ENCODE measurements around the gene SPEN.
"Not testable (repeated sequence)": the region's sequence is repeated elsewhere in the genome, so short reads cannot be mapped to it uniquely, and the experiment has no call there.

The SPEN gene

DNA sequence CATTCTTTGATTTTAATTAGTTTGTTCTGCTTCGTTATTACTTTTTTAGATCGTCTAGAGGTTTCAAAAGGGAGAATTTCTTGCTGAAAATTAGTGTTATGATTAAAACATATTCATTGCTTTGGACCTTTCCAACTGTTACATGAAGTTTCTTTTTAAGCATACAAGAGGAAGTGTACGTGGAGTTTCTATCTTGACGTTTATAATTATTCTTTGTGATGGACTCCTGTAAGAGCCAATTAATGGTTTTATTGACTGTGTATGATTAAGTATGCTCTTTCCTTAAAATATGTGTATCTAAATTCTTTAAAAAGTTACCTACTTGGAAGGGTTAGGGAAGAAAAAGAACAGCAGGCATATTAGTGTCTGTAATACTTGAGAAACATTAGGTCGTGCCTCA, 37.8 kb downstream of the SPEN start:
- no peaks in the 10 kb centered on the region for H3K9me3 ChIP-seq (replicated peaks in 1 of 2; ENCODE audit: control insufficient read depth in 2 of 2, insufficient read depth in 1 of 2, low read depth in 1 of 2, low read length in 2 of 2)
- H2BK12ac ChIP-seq (ENCODE audit: low read length) = no peak overlapping the region
- no peak overlapping the region for H3K23ac ChIP-seq (ENCODE audit: low read depth, low read length, poor library complexity)
- H2BK15ac ChIP-seq (ENCODE audit: low read length) = no peak overlapping the region
- WGBS, 2 donors (ENCODE audit: extremely low coverage in 2 of 2, insufficient read length in 2 of 2, insufficient replicate concordance in 1 of 2) = no CpG with 5 or more reads among the region's 5 CpGs
- H2AK5ac ChIP-seq (ENCODE audit: low read depth, low read length) = no peak overlapping the region
- peaks cover 5% of the 10 kb centered on the region for H3K79me1 ChIP-seq (ENCODE audit: low read depth, low read length)
- no peak for DNase-seq (ENCODE audit: low spot score)
- H3K4me2 ChIP-seq (ENCODE audit: insufficient read depth, low read length, poor library complexity, severe bottlenecking) = no peak overlapping the region
- no peak overlapping the region for H4K91ac ChIP-seq (ENCODE audit: low read depth, low read length, poor library complexity)
- no peak overlapping the region for H2AFZ ChIP-seq (ENCODE audit: low read length)
- H3K4me1 ChIP-seq (ENCODE audit: control insufficient read depth in 2 of 2, insufficient read depth in 1 of 2, low read depth in 1 of 2, low read length in 2 of 2) = peaks cover 5 to 14% of the 10 kb centered on the region in 2 donors
- H2BK120ac ChIP-seq (ENCODE audit: low read depth, low read length) = no peak overlapping the region
- no peak overlapping the region for H2BK5ac ChIP-seq (ENCODE audit: low read length)
- H3K36me3 ChIP-seq (replicated peaks in 1 of 2; ENCODE audit: control insufficient read depth in 2 of 2, insufficient read depth in 2 of 2, low read length in 2 of 2) = peaks cover 0 to 57% of the 10 kb centered on the region in 2 donors
- H3K27ac ChIP-seq (replicated peaks; ENCODE audit: low read length) = no peak overlapping the region
- H3K27me3 ChIP-seq (ENCODE audit: control insufficient read depth in 3 of 3, insufficient read depth in 3 of 3, low read depth in 1 of 3, low read length in 3 of 3) = no peaks in the 10 kb centered on the region
- H3K18ac ChIP-seq (ENCODE audit: low read length) = no peak overlapping the region
- no peak overlapping the region for H3K4me3 ChIP-seq (ENCODE audit: low read length in 2 of 2)
- no peak overlapping the region for H4K8ac ChIP-seq (ENCODE audit: low read depth, low read length)
- no peak overlapping the region for H3K9ac ChIP-seq (ENCODE audit: low read depth, low read length, poor library complexity)
- no peak overlapping the region for H3K4ac ChIP-seq (ENCODE audit: low read length)
- no peak overlapping the region for H3K14ac ChIP-seq (ENCODE audit: low read length)

DNA sequence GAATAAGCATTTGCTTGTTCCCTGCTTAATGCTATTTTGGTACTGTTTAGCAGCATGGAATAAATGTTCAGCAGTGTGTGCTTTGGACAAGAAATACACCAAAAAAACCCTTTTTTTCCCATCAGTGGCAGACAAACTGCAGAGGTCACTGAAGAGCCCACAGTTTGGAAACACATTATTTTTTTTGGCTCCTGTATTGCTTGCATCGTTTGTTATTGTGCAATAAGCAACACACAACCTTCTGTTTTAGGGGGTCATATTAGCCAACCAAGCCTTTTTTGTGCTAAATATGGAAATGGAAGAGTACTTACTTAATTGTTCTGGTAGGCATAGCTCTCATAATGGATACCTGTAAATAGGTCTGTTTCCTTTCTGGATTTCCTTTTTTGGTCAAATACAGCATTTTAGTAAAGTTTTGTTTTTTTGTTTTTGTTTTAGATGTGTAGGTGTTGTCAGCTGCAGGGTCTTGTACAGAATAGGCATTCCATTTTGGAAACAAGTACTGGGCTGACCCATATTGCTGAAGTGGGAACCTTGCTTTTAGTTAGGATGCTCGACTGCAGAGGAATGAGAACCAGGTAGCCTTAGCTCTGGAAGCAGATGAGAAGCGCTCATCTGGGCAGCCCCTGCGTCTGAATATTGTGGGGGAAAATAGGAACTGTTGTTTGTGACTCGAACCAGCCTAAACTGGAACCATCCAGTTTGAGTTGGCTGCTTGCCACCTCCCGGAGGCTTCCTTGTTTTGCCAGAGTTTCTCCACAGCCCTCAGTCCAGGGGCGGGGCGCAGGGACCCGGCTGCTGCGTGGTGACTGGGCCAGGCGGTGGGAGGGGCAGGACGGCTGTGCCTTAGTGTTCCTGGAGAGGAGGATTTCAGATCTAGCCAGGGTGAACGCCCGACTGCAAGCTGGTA, 38.4 kb downstream of the SPEN start:
- Histone ChIP-seq H2BK120ac (ENCODE audit: low read depth, low read length) (no peak overlapping the region), H4K91ac (ENCODE audit: low read depth, low read length, poor library complexity) (no peak overlapping the region), H2BK15ac (ENCODE audit: low read length) (no peak overlapping the region), H3K27me3 (ENCODE audit: control insufficient read depth in 3 of 3, insufficient read depth in 3 of 3, low read depth in 1 of 3, low read length in 3 of 3) (no peaks in the 10 kb centered on the region), H3K4me1 (ENCODE audit: control insufficient read depth in 2 of 2, insufficient read depth in 1 of 2, low read depth in 1 of 2, low read length in 2 of 2) (peaks cover 5 to 14% of the 10 kb centered on the region in 2 donors), H2AFZ (ENCODE audit: low read length) (peak overlapping the region; percentile 13), H3K4me2 (ENCODE audit: insufficient read depth, low read length, poor library complexity, severe bottlenecking) (no peak overlapping the region), H3K14ac (ENCODE audit: low read length) (no peak overlapping the region), H2BK12ac (ENCODE audit: low read length) (no peak overlapping the region), H2BK5ac (ENCODE audit: low read length) (no peak overlapping the region), H3K9ac (ENCODE audit: low read depth, low read length, poor library complexity) (no peak overlapping the region), H3K4ac (ENCODE audit: low read length) (no peak overlapping the region), H4K8ac (ENCODE audit: low read depth, low read length) (no peak overlapping the region), H2AK5ac (ENCODE audit: low read depth, low read length) (no peak overlapping the region), H3K9me3 (replicated peaks in 1 of 2; ENCODE audit: control insufficient read depth in 2 of 2, insufficient read depth in 1 of 2, low read depth in 1 of 2, low read length in 2 of 2) (peaks cover 0 to 3% of the 10 kb centered on the region in 2 donors), H3K18ac (ENCODE audit: low read length) (peak overlapping the region; percentile 15), H3K23ac (ENCODE audit: low read depth, low read length, poor library complexity) (no peak overlapping the region), H3K27ac (replicated peaks; ENCODE audit: low read length) (peak overlapping the region; percentile 82), H3K36me3 (replicated peaks in 1 of 2; ENCODE audit: control insufficient read depth in 2 of 2, insufficient read depth in 2 of 2, low read length in 2 of 2) (peaks cover 0 to 57% of the 10 kb centered on the region in 2 donors), H3K79me1 (ENCODE audit: low read depth, low read length) (peaks cover 5% of the 10 kb centered on the region), H3K4me3 (ENCODE audit: low read length in 2 of 2) (peak overlapping the region in 1 of 2 donors; percentile 44)
- peak; percentile 73 for DNase-seq (ENCODE audit: low spot score)
- no CpG with 5 or more reads among the region's 14 CpGs for WGBS, 2 donors (ENCODE audit: extremely low coverage in 2 of 2, insufficient read length in 2 of 2, insufficient replicate concordance in 1 of 2)

DNA sequence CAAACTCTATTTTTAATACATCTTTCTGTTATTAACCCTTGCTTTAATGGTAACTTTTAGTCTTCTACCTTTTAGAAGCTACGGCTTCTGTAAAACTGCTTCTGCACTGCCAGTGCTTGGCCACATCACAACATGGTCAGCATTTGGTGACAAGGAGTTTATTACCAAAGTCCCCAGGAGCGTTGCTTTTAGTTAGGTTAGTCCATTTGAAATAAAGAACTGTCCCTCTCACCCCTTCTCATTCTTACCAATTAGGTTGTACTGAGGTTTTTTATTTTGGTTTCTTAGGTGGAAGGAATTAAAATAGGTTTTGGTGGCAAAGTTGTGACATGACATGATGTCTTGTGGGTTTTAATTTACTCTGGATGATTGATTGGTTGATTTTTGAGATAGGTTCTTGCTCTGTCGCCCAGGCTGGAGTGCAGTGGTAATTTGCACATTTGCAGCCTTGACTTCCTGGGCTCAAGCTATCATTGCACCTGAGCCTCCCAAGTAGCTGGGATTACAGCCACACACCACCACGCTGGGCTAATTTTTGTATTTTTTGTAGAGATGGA, 39.2 kb downstream of the SPEN start:
- no peaks in the 10 kb centered on the region for H3K27me3 ChIP-seq (ENCODE audit: control insufficient read depth in 3 of 3, insufficient read depth in 3 of 3, low read depth in 1 of 3, low read length in 3 of 3)
- H2BK5ac ChIP-seq (ENCODE audit: low read length) = no peak overlapping the region
- no peak overlapping the region for H2BK15ac ChIP-seq (ENCODE audit: low read length)
- no peak overlapping the region for H2AFZ ChIP-seq (ENCODE audit: low read length)
- no peak overlapping the region for H2BK12ac ChIP-seq (ENCODE audit: low read length)
- peaks cover 0 to 56% of the 10 kb centered on the region in 2 donors for H3K36me3 ChIP-seq (replicated peaks in 1 of 2; ENCODE audit: control insufficient read depth in 2 of 2, insufficient read depth in 2 of 2, low read length in 2 of 2)
- no peak overlapping the region for H3K4ac ChIP-seq (ENCODE audit: low read length)
- no peak overlapping the region for H3K4me2 ChIP-seq (ENCODE audit: insufficient read depth, low read length, poor library complexity, severe bottlenecking)
- no peak overlapping the region for H3K27ac ChIP-seq (replicated peaks; ENCODE audit: low read length)
- H3K9ac ChIP-seq (ENCODE audit: low read depth, low read length, poor library complexity) = no peak overlapping the region
- H2AK5ac ChIP-seq (ENCODE audit: low read depth, low read length) = no peak overlapping the region
- H3K14ac ChIP-seq (ENCODE audit: low read length) = no peak overlapping the region
- H4K91ac ChIP-seq (ENCODE audit: low read depth, low read length, poor library complexity) = no peak overlapping the region
- H2BK120ac ChIP-seq (ENCODE audit: low read depth, low read length) = no peak overlapping the region
- H3K23ac ChIP-seq (ENCODE audit: low read depth, low read length, poor library complexity) = no peak overlapping the region
- no peak overlapping the region for H3K18ac ChIP-seq (ENCODE audit: low read length)
- peaks cover 5% of the 10 kb centered on the region for H3K79me1 ChIP-seq (ENCODE audit: low read depth, low read length)
- DNase-seq (ENCODE audit: low spot score) = no peak
- peaks cover 0 to 3% of the 10 kb centered on the region in 2 donors for H3K9me3 ChIP-seq (replicated peaks in 1 of 2; ENCODE audit: control insufficient read depth in 2 of 2, insufficient read depth in 1 of 2, low read depth in 1 of 2, low read length in 2 of 2)
- H3K4me3 ChIP-seq (ENCODE audit: low read length in 2 of 2) = peak overlapping the region in 1 of 2 donors; percentile 44
- peaks cover 5 to 14% of the 10 kb centered on the region in 2 donors for H3K4me1 ChIP-seq (ENCODE audit: control insufficient read depth in 2 of 2, insufficient read depth in 1 of 2, low read depth in 1 of 2, low read length in 2 of 2)
- no peak overlapping the region for H4K8ac ChIP-seq (ENCODE audit: low read depth, low read length)
- WGBS, 2 donors (ENCODE audit: extremely low coverage in 2 of 2, insufficient read length in 2 of 2, insufficient replicate concordance in 1 of 2) = no CpG with 5 or more reads among the region's 4 CpGs

DNA sequence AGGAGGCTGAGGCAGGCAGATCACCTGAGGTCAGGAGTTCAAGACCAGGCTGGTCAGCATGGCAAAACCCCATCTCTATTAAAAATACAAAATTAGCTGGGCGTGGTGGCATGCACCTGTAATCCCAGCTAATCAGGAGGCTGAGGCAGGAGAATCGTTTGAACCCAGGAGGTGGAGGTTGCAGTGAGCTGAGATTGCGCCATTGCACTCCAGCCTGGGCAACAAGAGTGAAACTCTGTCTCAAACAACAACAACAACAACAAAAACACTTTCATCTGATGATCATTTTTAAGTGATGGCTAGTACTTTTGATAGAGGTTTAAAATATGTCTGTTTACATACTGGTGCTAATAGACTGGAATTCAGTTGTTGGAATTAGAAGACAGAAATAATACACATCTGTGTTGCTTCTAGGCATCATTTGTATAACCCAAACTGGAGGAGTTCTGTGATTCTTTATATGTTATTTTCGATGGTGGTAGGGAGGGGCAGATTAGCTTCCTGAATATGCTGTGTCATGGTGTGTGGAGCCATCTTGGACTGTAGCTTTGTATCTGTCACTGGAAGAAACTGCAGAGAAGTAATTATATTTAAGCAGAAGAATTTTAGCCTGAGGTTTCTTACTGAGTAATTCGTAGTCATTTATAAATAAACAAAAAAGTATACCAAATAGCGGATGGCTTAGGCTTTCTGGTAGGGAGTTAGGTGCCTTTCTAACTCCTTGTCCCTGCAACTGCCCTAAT, 45.5 kb downstream of the SPEN start:
- H3K4me2 ChIP-seq (ENCODE audit: insufficient read depth, low read length, poor library complexity, severe bottlenecking); H3K14ac ChIP-seq (ENCODE audit: low read length); H3K18ac ChIP-seq (ENCODE audit: low read length); H2AFZ ChIP-seq (ENCODE audit: low read length); H2BK12ac ChIP-seq (ENCODE audit: low read length); H3K4me1 ChIP-seq (ENCODE audit: control insufficient read depth in 2 of 2, insufficient read depth in 1 of 2, low read depth in 1 of 2, low read length in 2 of 2); H4K91ac ChIP-seq (ENCODE audit: low read depth, low read length, poor library complexity); DNase-seq (ENCODE audit: low spot score); H4K8ac ChIP-seq (ENCODE audit: low read depth, low read length); H2AK5ac ChIP-seq (ENCODE audit: low read depth, low read length); H2BK120ac ChIP-seq (ENCODE audit: low read depth, low read length); H3K4me3 ChIP-seq (ENCODE audit: low read length in 2 of 2); H3K23ac ChIP-seq (ENCODE audit: low read depth, low read length, poor library complexity); H3K9ac ChIP-seq (ENCODE audit: low read depth, low read length, poor library complexity); H3K9me3 ChIP-seq (replicated peaks in 1 of 2; ENCODE audit: control insufficient read depth in 2 of 2, insufficient read depth in 1 of 2, low read depth in 1 of 2, low read length in 2 of 2); H3K79me1 ChIP-seq (ENCODE audit: low read depth, low read length); H3K4ac ChIP-seq (ENCODE audit: low read length); H2BK15ac ChIP-seq (ENCODE audit: low read length); H3K27me3 ChIP-seq (ENCODE audit: control insufficient read depth in 3 of 3, insufficient read depth in 3 of 3, low read depth in 1 of 3, low read length in 3 of 3); H2BK5ac ChIP-seq (ENCODE audit: low read length); H3K27ac ChIP-seq (replicated peaks; ENCODE audit: low read length): not testable (repeated sequence)
- peaks cover 0 to 73% of the 10 kb centered on the region in 2 donors for H3K36me3 ChIP-seq (replicated peaks in 1 of 2; ENCODE audit: control insufficient read depth in 2 of 2, insufficient read depth in 2 of 2, low read length in 2 of 2)
- WGBS, 2 donors (ENCODE audit: extremely low coverage in 2 of 2, insufficient read length in 2 of 2, insufficient replicate concordance in 1 of 2) = no CpG with 5 or more reads among the region's 6 CpGs
